ENCODE results near the gene SOWAHC.
"Not testable (repeated sequence)": the region's sequence is repeated elsewhere in the genome, so short reads cannot be mapped to it uniquely, and the experiment has no call there.

DNA sequence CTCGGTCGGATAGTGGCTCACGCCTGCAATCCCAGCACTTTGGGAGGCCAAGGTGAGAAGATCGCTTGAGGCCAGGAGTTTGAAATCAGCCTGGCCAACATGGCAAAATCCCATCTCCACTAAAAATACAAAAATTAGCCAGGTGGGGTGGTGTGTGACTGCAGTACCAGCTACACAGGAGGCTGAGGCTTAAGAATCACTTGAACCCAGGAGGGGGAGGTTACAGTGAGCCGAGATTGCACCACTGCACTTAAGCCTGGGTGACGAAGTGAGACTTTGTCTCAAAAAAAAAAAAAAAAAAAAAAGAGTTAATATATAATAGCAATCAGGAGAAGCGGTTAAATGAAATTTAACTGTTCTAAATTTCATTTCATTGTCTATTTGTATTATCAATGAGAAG is 36.5 kb upstream of the SOWAHC start:
- TF ChIP-seq, protein P1, sequence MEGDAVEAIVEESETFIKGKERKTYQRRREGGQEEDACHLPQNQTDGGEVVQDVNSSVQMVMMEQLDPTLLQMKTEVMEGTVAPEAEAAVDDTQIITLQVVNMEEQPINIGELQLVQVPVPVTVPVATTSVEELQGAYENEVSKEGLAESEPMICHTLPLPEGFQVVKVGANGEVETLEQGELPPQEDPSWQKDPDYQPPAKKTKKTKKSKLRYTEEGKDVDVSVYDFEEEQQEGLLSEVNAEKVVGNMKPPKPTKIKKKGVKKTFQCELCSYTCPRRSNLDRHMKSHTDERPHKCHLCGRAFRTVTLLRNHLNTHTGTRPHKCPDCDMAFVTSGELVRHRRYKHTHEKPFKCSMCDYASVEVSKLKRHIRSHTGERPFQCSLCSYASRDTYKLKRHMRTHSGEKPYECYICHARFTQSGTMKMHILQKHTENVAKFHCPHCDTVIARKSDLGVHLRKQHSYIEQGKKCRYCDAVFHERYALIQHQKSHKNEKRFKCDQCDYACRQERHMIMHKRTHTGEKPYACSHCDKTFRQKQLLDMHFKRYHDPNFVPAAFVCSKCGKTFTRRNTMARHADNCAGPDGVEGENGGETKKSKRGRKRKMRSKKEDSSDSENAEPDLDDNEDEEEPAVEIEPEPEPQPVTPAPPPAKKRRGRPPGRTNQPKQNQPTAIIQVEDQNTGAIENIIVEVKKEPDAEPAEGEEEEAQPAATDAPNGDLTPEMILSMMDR (IDR thresholded peaks at IDR 0.05; ENCODE audit: poor library complexity), result not testable (repeated sequence)
- TF ChIP-seq EZH2 (IDR thresholded peaks at IDR 0.05; ENCODE audit: borderline replicate concordance), result not testable (repeated sequence)

All from hepatocyte (in vitro differentiated cells).